ENCODE data around the gene CDC42EP4.

The CDC42EP4 gene

DNA sequence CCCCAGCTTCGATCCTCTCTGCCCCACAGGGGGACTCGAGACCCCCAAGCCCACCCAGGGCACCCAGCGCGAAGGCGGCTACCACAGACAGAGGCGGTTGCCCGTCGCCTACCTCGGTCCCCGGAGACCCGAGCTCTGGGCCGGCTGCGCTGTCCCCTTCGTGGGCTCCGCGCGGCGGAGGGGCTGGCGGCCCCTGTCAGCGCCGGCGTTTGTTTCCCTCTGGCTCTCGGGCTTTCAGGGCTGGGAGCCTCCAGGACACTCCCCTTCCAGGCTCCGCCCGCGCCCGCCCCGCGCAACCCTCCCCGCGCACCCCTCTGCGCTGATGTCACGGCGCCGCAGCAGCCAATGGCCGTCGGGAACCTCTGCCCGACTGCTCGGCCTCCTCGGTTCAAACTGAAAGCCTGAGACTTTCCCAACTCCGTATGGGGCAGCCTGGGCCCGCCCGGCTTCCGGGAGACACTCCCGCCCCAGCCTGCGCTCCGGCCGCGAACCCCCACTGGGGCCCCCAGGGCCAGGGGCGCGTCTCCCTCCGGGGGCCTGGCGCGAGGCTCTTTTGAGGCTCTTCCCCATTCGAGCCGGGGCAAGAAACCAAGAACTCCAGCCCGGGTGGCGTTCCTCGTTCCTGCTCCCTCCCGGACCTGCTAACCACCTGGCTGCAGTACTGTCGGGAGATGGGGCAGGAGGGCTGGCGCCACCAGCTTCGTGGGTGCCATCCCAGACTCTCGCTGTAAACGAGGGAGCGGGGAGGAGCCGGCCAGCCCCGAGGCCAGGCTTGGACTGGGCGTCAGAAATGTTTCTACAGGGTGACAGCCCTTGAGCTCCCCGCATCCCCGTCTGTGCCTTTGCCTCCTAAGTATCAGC lies at the start of gene CDC42EP4:
CDC42EP4 (minus strand) TSS at position 221 of the 861 bp plus-strand sequence. CDS start 25,501 bp downstream, outside the sequence.
- peak within 1 kb of the TSS; percentile 87 for H3K4me2 ChIP-seq (ENCODE audit: insufficient read depth, low read length)
- no peaks in the 10 kb centered on the region for H3K79me2 ChIP-seq (ENCODE audit: insufficient read depth, low read length)
- no peaks in the 10 kb centered on the region for H4K20me1 ChIP-seq (ENCODE audit: insufficient read depth, low read length)
- DNase-seq, result peak; percentile 79
- peaks cover 39% of the 10 kb centered on the region for H3K27me3 ChIP-seq (ENCODE audit: insufficient read depth, low read length, poor library complexity)
- peaks cover 18% of the 10 kb centered on the region for H3K4me1 ChIP-seq (ENCODE audit: insufficient read depth, low read length)
- TF ChIP-seq EZH2 (IDR thresholded peaks at IDR 0.05; ENCODE audit: borderline replicate concordance, low read depth, low read length, severe bottlenecking), result no peak
- TF ChIP-seq, protein P1, sequence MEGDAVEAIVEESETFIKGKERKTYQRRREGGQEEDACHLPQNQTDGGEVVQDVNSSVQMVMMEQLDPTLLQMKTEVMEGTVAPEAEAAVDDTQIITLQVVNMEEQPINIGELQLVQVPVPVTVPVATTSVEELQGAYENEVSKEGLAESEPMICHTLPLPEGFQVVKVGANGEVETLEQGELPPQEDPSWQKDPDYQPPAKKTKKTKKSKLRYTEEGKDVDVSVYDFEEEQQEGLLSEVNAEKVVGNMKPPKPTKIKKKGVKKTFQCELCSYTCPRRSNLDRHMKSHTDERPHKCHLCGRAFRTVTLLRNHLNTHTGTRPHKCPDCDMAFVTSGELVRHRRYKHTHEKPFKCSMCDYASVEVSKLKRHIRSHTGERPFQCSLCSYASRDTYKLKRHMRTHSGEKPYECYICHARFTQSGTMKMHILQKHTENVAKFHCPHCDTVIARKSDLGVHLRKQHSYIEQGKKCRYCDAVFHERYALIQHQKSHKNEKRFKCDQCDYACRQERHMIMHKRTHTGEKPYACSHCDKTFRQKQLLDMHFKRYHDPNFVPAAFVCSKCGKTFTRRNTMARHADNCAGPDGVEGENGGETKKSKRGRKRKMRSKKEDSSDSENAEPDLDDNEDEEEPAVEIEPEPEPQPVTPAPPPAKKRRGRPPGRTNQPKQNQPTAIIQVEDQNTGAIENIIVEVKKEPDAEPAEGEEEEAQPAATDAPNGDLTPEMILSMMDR (IDR thresholded peaks at IDR 0.05; ENCODE audit: borderline replicate concordance, extremely low read depth, low read length, poor library complexity, severe bottlenecking), result no peak
- H3K9me3 ChIP-seq (ENCODE audit: insufficient read depth, low read length, severe bottlenecking), result no peaks in the 10 kb centered on the region
- H3K27ac ChIP-seq (ENCODE audit: low read length), result peak within 1 kb of the TSS; percentile 40; the same call in 1 of the 2 replicates
- H3K36me3 ChIP-seq (ENCODE audit: insufficient read depth, low read length), result no peaks in the 10 kb centered on the region; the same call in 1 of the 2 replicates
- peak; percentile 93 for ATAC-seq (ENCODE audit: insufficient read depth, low read depth)
- H3K9ac ChIP-seq (ENCODE audit: low read depth, low read length), result peak within 1 kb of the TSS; percentile 73
- H3K4me3 ChIP-seq (ENCODE audit: low read depth in 1 of 2, low read length in 2 of 2), result peak within 1 kb of the TSS; percentile 38 to 63
- peak within 1 kb of the TSS; percentile 73 for H2AFZ ChIP-seq (ENCODE audit: low read depth, low read length)

DNA sequence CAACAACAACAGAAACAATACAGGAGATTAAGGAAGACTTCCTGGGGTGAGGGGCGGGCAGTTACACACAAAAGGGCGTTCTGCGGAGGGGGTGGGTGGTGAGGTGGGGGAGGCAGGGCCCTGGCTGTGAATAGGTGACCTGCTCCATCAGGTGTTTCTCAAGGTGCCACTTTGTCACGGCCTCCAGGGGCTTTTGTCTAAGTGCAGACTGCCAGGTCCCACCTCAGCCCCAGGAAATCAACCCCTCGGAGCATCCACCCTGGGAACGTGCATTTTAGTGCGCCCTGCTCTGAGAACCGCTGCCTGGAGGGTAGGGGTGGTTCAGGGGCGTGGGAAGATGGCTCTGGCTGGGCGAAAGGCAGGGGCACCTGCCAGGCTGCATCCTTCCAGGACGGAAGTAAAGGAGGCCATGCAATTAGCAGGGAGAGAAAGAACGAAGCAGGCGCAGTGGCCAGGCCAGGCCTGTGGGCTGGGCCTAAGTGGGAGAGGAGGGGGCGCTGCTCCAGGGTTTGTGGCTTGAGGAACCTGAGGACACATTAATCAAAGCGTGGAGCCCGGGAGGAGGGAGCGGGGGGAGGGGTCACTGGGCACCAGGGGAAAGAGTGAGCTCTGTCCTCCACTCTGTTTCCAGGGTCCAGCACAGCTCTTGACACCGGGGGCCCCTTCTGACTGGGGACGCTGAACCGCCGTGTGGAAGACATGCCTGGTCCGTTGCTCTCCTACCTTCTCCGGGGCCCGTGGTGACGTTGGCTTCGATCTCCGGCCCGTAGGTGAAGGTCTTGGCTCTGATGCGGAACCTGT lies 49.4 kb upstream of the CDC42EP4 start:
- H3K79me2 ChIP-seq (ENCODE audit: insufficient read depth, low read length), result no peaks in the 10 kb centered on the region
- no peaks in the 10 kb centered on the region for H3K27me3 ChIP-seq (ENCODE audit: insufficient read depth, low read length, poor library complexity)
- H3K4me1 ChIP-seq (ENCODE audit: insufficient read depth, low read length), result no peaks in the 10 kb centered on the region
- H2AFZ ChIP-seq (ENCODE audit: low read depth, low read length), result no peak overlapping the region
- no peaks in the 10 kb centered on the region for H3K9me3 ChIP-seq (ENCODE audit: insufficient read depth, low read length, severe bottlenecking)
- no peak for TF ChIP-seq EZH2 (IDR thresholded peaks at IDR 0.05; ENCODE audit: borderline replicate concordance, low read depth, low read length, severe bottlenecking)
- TF ChIP-seq, protein P1 (IDR thresholded peaks at IDR 0.05; ENCODE audit: borderline replicate concordance, extremely low read depth, low read length, poor library complexity, severe bottlenecking), result no peak
- H4K20me1 ChIP-seq (ENCODE audit: insufficient read depth, low read length), result peaks cover 4% of the 10 kb centered on the region; the same call in 1 of the 2 replicates
- H3K4me2 ChIP-seq (ENCODE audit: insufficient read depth, low read length), result no peak overlapping the region
- no peaks in the 10 kb centered on the region for H3K36me3 ChIP-seq (ENCODE audit: insufficient read depth, low read length)
- ATAC-seq (ENCODE audit: insufficient read depth, low read depth), result no peak
- no peak overlapping the region for H3K27ac ChIP-seq (ENCODE audit: low read length)
- H3K9ac ChIP-seq (ENCODE audit: low read depth, low read length), result no peak overlapping the region
- DNase-seq, result no peak
- H3K4me3 ChIP-seq (ENCODE audit: low read depth in 1 of 2, low read length in 2 of 2), result no peak overlapping the region

- Histone ChIP-seq H3K27ac (ENCODE audit: low read length) (no peak overlapping the region), H3K4me1 (ENCODE audit: insufficient read depth, low read length) (no peaks in the 10 kb centered on the region), H3K4me3 (ENCODE audit: low read depth in 1 of 2, low read length in 2 of 2) (no peak overlapping the region), H3K9me3 (ENCODE audit: insufficient read depth, low read length, severe bottlenecking) (no peaks in the 10 kb centered on the region), H2AFZ (ENCODE audit: low read depth, low read length) (no peak overlapping the region), H3K36me3 (ENCODE audit: insufficient read depth, low read length) (no peaks in the 10 kb centered on the region), H3K79me2 (ENCODE audit: insufficient read depth, low read length) (no peaks in the 10 kb centered on the region), H3K4me2 (ENCODE audit: insufficient read depth, low read length) (no peak overlapping the region), H4K20me1 (ENCODE audit: insufficient read depth, low read length) (peaks cover 4% of the 10 kb centered on the region; the same call in 1 of the 2 replicates), H3K9ac (ENCODE audit: low read depth, low read length) (no peak overlapping the region), H3K27me3 (ENCODE audit: insufficient read depth, low read length, poor library complexity) (no peaks in the 10 kb centered on the region)
- DNase-seq (no peak), ATAC-seq (ENCODE audit: insufficient read depth, low read depth) (no peak)
- no peak for TF ChIP-seq EZH2 (IDR thresholded peaks at IDR 0.05; ENCODE audit: borderline replicate concordance, low read depth, low read length, severe bottlenecking)
- TF ChIP-seq, protein P1 (IDR thresholded peaks at IDR 0.05; ENCODE audit: borderline replicate concordance, extremely low read depth, low read length, poor library complexity, severe bottlenecking), result no peak
These were observed 48.2 kb upstream of the CDC42EP4 start for GRCh38 chr17:73359987-73360410.

Data from DND-41 (cell line).